Left lung (tissue), 10 donors: Measurements from ENCODE around the gene TEAD1. TPM values are rescaled to one million over a fixed set of nuclear protein-coding genes. Genes with fewer than 3 reads are reported as not detected.

Experiments
- ATAC-seq: fragments of 200-7000 bp; cut with Tn5 transposase; one replicate; pipeline ENCODE4 v1.9.1; 2020; ENCODE audit warnings: moderate library complexity
- DNase-seq, 4 donors: peaks; one replicate each; pipeline ENCODE4 v3.0.0-alpha.2; 2013 to 2020
- H3K27ac ChIP-seq, 2 donors: fragments of 200-600 bp; sonication (generic) in 1 of 2; one replicate each; pipeline versions ENCODE4 v1.5.0 to v1.8.0; 2020 to 2021
- H3K27me3 ChIP-seq, 2 donors: fragments of 200-600 bp; sonication (generic) in 1 of 2; one replicate each; pipeline versions ENCODE4 v1.5.0 to v1.8.0; 2020 to 2021
- H3K36me3 ChIP-seq, 2 donors: fragments of 200-600 bp; sonication (generic) in 1 of 2; one replicate each; pipeline versions ENCODE4 v1.5.0 to v1.8.0; 2020 to 2021
- H3K4me1 ChIP-seq, 2 donors: fragments of 200-600 bp; one replicate each; pipeline ENCODE4 v1.8.0; 2021
- H3K4me3 ChIP-seq, 2 donors: fragments of 200-600 bp; sonication (generic) in 1 of 2; one replicate each; pipeline versions ENCODE4 v1.5.0 to v1.8.0; 2020 to 2021; ENCODE audit warnings: mild to moderate bottlenecking in 1 of 2
- H3K9me3 ChIP-seq, 2 donors: fragments of 200-600 bp; sonication (generic) in 1 of 2; one replicate each; pipeline versions ENCODE4 v1.5.0 to v1.8.0; 2020 to 2021
- intact Hi-C, 2 donors: fragments of 100-400 bp; cut with DNase I; formaldehyde crosslinking; loops; one replicate each; pipeline versions ENCODE4 v1.11.2 to v1.14.2; 2022
- polyA plus RNA-seq, 6 donors: library from polyadenylated mRNA; unstranded; fragments of 120-200 nt; gene quantifications; one replicate each; pipeline ENCODE4 v1.2.1, GENCODE V29; 2013; ENCODE audit not compliant: insufficient read length in 6 of 6
- total RNA-seq, 2 donors: library from RNA; stranded (reverse); fragmentation: NEBNext Ultra II Directional; extraction: Animal tissue kit (Norgen Biotek cat#: 25700); gene quantifications; one replicate each; pipeline ENCODE4 v1.2.1, GENCODE V29; 2021
- TF ChIP-seq, protein P1 (sequence below), 2 donors: fragments of 200-600 bp; sonication (generic) in 1 of 2; IDR thresholded peaks; one replicate each; pipeline versions ENCODE4 v1.5.0 to v1.8.0; 2021; ENCODE audit warnings: antibody characterized with exemption in 2 of 2
- donor health status: DM: no; HTN: yes; CAD: no.
- donor health status: DM: no; HTN: no; CAD: no.

The TEAD1 gene
- total and polyA plus RNA-seq, 8 donors, result 58.1 to 106 (median 86.9) TPM

DNA sequence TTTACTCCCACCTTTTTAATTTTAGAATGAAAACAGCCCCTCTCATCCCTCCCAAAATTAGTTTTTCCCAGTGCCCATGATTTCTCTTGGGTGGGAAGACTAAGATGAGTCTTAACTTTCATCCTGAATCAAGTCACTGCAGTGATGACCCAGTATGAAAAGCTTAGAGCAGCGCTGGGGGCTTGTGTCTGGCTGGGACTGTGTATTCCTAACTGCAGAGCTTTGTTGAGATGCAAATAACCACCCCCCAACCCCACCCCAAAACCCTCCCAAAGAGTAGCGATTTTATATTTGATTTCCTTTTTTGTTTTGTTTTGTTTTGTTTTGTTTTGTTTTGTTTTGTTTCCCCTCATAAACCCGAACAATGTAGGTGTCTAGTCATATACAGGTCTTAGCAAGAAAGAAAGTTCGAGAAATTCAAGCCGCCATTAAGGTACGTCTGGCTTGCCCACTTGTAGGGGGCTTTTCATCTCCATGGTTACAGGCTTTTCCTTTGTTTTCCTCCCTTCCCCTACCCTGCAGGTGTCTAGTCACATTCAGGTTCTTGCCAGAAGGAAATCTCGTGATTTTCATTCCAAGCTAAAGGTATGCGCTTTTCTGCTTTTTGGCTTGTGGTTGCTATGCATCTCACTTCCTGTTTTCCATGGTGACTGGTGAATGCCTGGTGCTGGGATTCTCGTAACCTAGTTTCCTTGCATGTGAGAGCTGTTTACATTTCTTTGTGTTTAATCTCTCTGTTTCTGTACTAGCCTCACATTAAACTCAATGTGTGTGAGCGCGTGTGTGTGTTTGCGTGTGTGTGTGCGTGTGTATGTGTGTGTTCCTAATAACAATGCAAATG lies 190.3 kb downstream of the TEAD1 start:
- Histone ChIP-seq H3K27me3 (peaks cover 0 to 22% of the 10 kb centered on the region in 2 donors), H3K27ac (no peak overlapping the region), H3K36me3 (no peaks in the 10 kb centered on the region), H3K4me3 (no peak overlapping the region), H3K4me1 (no peaks in the 10 kb centered on the region), H3K9me3 (no peaks in the 10 kb centered on the region)
- ATAC-seq (peak; percentile 76), DNase-seq (peak in 2 of 4 donors; percentile 62 to 89)
- TF ChIP-seq, protein P1, sequence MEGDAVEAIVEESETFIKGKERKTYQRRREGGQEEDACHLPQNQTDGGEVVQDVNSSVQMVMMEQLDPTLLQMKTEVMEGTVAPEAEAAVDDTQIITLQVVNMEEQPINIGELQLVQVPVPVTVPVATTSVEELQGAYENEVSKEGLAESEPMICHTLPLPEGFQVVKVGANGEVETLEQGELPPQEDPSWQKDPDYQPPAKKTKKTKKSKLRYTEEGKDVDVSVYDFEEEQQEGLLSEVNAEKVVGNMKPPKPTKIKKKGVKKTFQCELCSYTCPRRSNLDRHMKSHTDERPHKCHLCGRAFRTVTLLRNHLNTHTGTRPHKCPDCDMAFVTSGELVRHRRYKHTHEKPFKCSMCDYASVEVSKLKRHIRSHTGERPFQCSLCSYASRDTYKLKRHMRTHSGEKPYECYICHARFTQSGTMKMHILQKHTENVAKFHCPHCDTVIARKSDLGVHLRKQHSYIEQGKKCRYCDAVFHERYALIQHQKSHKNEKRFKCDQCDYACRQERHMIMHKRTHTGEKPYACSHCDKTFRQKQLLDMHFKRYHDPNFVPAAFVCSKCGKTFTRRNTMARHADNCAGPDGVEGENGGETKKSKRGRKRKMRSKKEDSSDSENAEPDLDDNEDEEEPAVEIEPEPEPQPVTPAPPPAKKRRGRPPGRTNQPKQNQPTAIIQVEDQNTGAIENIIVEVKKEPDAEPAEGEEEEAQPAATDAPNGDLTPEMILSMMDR (IDR thresholded peaks at IDR 0.05), result no peak
- intact Hi-C loops, result no loop called here

DNA sequence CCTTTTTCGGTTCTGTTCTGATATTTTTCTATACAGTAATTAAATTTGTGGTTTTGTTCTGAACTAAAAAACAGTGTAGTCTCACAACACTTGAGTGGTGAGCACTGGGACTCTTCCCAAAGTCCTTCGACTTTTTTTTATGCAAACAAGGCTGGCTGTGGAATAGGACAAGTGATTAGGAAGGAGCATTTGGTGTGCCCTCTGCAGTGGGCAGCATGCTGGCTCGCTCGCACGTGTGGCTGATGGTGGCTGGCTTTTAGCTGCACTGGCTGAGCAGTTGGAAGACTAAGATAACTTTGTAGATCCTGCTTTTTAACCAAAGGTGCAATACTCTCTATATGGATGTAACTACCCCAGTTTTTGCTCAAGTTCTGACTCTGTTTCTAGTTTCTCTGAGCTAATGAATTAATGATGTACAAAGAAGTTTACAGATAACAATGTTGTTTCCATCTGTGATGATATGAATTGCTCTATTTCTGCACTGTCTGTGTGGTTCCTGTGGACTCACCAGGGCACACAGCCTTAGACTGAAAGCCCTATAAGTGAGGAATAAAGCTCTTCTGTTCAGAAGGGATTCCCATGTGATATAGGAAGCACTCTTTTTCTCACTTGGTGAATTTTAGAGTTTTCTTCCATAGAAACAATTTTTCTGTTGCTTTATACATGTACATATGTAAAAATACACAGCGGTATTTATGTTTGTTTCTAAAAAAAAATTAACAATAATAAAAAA lies 191.8 kb downstream of the TEAD1 start:
- intact Hi-C loops, result no loop called here
- H3K27me3 ChIP-seq, result peaks cover 0 to 22% of the 10 kb centered on the region in 2 donors
- H3K4me3 ChIP-seq, result no peak overlapping the region
- H3K36me3 ChIP-seq, result no peaks in the 10 kb centered on the region
- no peak overlapping the region for H3K27ac ChIP-seq
- TF ChIP-seq, protein P1 (IDR thresholded peaks at IDR 0.05), result no peak
- DNase-seq, result no peak
- no peaks in the 10 kb centered on the region for H3K4me1 ChIP-seq
- no peak for ATAC-seq
- H3K9me3 ChIP-seq, result no peaks in the 10 kb centered on the region

DNA sequence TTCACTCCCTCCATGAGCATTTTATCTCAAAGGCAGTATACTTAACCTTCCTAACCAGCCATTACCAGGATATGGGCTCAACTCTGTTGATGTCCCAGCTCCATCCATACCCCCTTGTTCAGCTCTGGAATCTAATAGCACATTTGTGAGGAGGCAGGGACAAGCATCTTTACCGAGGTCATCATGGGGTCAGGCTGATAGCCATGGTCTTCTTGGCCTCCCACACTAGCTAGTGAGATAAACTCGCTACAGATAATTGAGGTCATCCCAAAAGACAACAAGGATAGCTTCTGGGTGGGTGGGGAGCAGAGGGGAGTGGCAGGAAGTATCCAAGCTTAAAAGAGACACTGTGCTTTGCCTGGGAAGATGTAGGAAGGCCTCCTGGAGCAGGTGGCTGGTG lies 193.3 kb downstream of the TEAD1 start:
- Histone ChIP-seq H3K4me3 (no peak overlapping the region), H3K9me3 (no peaks in the 10 kb centered on the region)

DNA sequence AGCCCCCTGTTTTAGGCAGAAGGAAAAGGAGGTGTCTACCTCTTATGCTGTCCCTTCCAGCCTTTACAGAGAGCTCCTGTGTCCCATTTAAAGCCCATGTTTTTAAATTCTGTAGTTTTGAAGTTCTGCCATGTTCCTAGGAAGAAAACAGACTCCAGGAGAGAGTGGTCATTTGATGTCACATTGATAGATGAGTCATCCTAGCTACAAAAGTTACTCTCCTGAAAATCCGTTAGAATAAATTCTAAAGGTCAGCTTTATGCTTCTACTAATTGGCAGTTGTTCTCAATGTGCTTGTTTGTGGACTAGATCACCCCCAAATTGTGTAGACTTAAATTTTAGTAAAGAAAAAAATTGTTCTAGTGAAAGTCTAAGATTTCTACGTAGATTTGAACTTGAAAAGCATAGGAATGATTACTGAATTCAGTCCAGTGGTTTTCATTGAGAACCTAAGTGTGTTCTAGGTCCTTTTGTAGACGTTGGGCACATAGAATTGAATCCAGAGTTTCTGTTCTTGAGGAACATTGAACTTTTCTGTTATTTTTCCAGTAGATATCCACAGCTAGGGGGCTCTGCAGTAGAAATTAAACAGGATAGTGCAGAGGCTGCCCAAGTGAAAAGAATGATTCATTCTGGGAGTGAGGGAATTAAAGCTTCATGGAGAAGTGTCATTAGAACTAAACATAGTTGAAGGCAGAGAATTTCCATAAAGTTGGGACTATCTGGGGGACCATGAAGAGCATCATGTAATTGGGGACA lies 194.3 kb downstream of the TEAD1 start:
- no peaks in the 10 kb centered on the region for H3K4me1 ChIP-seq
- DNase-seq (no peak), ATAC-seq (no peak)
- no peak overlapping the region for H3K27ac ChIP-seq
- no peaks in the 10 kb centered on the region for H3K36me3 ChIP-seq
- H3K4me3 ChIP-seq, result no peak overlapping the region
- intact Hi-C loops, result no loop called here
- TF ChIP-seq, protein P1 (IDR thresholded peaks at IDR 0.05), result peak in 1 of 2 donors; percentile 7
- H3K9me3 ChIP-seq, result no peaks in the 10 kb centered on the region
- H3K27me3 ChIP-seq, result peaks cover 0 to 13% of the 10 kb centered on the region in 2 donors

More for the DNA sequence above, 193.3 kb downstream of the TEAD1 start:
- no peak for ATAC-seq
- no peak for DNase-seq
- Histone ChIP-seq H3K27me3 (peaks cover 0 to 22% of the 10 kb centered on the region in 2 donors), H3K27ac (no peak overlapping the region), H3K36me3 (no peaks in the 10 kb centered on the region), H3K4me1 (no peaks in the 10 kb centered on the region)
- TF ChIP-seq, protein P1 (IDR thresholded peaks at IDR 0.05), result no peak
- intact Hi-C loops, result no loop called here
